DOHH2 (cell line): ENCODE results near the gene INPP4A.

ENCODE experiments used
- EZH2phosphoT487 ChIP-seq: fragments of 200-600 bp; sonication (generic); IDR thresholded peaks from 2 replicates; pipeline ENCODE4 v1.6.1; 2017; ENCODE audit warnings: borderline replicate concordance, mild to moderate bottlenecking, antibody characterized with exemption, low read length, moderate library complexity, mixed read lengths
- TF ChIP-seq, protein P1 (sequence below): fragments of 200-600 bp; sonication (generic); IDR thresholded peaks from one replicate; pipeline ENCODE4 v1.5.1; 2014; ENCODE audit warnings: antibody characterized with exemption, mild to moderate bottlenecking, low read depth, low read length; ENCODE audit not compliant: poor library complexity, severe bottlenecking

DNA sequence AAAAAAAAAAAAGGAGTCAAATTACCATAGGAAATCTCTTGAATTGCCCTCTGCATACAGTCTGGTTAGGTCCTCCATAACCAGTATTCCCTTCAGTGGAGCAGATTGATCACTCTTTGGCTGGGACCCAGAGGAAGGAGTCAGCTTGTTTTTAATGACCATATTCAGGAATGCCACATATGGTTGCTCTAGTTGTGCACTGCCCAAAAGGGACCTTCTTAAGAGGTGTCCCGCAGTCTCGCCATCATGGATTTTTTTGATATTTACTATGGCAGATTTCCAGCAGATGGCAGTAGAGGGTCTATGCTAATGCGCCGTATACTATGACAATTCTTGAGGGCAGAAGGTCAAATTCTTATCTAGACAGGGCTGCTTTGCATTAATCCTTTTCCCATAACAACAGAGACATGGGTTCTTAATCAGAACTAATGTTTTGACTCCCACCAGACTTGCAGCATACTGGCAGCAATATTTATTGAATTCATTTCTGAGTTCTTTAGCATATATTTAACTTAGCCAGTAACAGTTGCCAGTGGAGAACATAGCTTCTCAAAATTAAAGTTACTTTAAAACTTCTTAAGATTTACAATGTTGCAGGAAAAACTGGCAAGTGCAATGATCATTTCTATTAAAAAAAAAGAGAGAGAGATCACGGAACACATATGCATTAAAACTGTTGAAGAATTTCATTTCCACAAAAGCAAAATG lies 31.8 kb upstream of the INPP4A start:
- TF ChIP-seq, protein P1, sequence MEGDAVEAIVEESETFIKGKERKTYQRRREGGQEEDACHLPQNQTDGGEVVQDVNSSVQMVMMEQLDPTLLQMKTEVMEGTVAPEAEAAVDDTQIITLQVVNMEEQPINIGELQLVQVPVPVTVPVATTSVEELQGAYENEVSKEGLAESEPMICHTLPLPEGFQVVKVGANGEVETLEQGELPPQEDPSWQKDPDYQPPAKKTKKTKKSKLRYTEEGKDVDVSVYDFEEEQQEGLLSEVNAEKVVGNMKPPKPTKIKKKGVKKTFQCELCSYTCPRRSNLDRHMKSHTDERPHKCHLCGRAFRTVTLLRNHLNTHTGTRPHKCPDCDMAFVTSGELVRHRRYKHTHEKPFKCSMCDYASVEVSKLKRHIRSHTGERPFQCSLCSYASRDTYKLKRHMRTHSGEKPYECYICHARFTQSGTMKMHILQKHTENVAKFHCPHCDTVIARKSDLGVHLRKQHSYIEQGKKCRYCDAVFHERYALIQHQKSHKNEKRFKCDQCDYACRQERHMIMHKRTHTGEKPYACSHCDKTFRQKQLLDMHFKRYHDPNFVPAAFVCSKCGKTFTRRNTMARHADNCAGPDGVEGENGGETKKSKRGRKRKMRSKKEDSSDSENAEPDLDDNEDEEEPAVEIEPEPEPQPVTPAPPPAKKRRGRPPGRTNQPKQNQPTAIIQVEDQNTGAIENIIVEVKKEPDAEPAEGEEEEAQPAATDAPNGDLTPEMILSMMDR = peak; percentile 76
- no peak for TF ChIP-seq EZH2phosphoT487
